ENCODE results near the gene PLD4.
A peak's percentile ranks its signal among the peaks of the same experiment; 100 is the strongest.

DNA sequence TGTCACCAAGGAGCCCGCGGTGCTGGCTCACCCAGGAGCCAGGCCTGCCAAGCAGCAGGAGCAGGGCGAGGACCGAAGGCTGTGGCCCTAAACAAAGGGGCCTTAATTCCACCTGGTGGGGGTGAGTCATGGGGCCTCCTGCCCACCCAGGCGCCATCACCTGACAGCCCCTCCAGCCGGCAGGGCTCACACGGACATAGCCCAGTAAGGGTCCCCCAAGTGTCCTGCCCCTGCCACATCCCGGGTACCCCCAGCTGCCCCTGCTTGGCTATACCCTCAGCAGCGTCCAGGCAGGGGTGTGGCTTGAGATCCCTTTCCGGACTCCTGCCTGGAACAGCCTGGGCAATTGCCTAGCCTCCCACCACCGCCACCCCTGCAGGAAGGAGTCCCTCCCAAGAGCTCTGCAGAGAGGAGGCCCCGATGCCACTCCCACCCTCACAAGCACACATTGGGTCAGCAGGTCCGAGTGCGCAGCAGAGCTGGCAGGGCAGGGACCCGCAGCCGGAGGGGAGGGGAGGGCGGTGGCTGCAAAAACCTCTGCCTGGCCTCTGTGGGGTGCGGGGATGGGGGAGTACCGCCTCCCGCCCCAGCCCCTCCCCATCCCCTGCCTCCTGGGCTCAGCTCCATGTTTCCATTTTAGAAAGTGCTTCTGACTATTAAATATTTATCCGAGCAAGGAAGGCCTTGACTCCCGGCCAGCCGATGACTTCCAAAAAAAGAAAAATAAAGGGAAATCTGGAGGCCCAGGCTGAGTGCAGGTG lies 48.9 kb downstream of the PLD4 start:
- TF ChIP-seq CREB1 (IDR thresholded peaks at IDR 0.05; ENCODE audit: low read depth) (no peak), EGR1 (IDR thresholded peaks at IDR 0.05) (no peak; the same call in 1 of the 2 replicates), EP300 (IDR thresholded peaks at IDR 0.05; ENCODE audit: borderline replicate concordance) (peak; percentile 96), MAX (IDR thresholded peaks at IDR 0.05) (no peak), USF1 (IDR thresholded peaks at IDR 0.05) (peak; percentile 66), FOXM1 (IDR thresholded peaks at IDR 0.05; ENCODE audit: borderline replicate concordance, low read depth) (peak; percentile 92)

Data from Ishikawa (cell line).